GM21723 (cell line): ENCODE measurements around the gene WNK1.

Source experiments
- ATAC-seq: cut with Tn5 transposase; IDR thresholded peaks from one replicate; pipeline ENCODE4 v1.9.1; 2021; ENCODE audit warnings: mild to moderate bottlenecking, moderate library complexity; ENCODE audit not compliant: unreplicated experiment

The WNK1 gene

GRCh38 chr12:851343-851742 is 99.0 kb downstream of the WNK1 start:
- ATAC-seq, result no peak

- ATAC-seq, result no peak
Observed at GRCh38 chr12:851913-852312, 99.5 kb downstream of the WNK1 start.

GRCh38 chr12:852864-853263 is 100.5 kb downstream of the WNK1 start:
- ATAC-seq, result no peak

GRCh38 chr12:857611-858010 is 105.2 kb downstream of the WNK1 start:
- ATAC-seq, result no peak

- no peak for ATAC-seq
Observed at GRCh38 chr12:862303-862911, 110.0 kb downstream of the WNK1 start.

GRCh38 chr12:863285-863684 is 110.9 kb downstream of the WNK1 start:
- ATAC-seq, result no peak

- no peak for ATAC-seq
Observed at GRCh38 chr12:865614-866013, 113.2 kb downstream of the WNK1 start.

- no peak for ATAC-seq
Observed at GRCh38 chr12:867905-868304, 115.5 kb downstream of the WNK1 start.

GRCh38 chr12:868722-869121 is 116.3 kb downstream of the WNK1 start:
- ATAC-seq, result no peak

GRCh38 chr12:870378-870777 is 118.0 kb downstream of the WNK1 start:
- no peak for ATAC-seq

- no peak for ATAC-seq
Observed at GRCh38 chr12:873954-874353, 121.6 kb downstream of the WNK1 start.

- ATAC-seq, result no peak
Observed at GRCh38 chr12:879641-880040, 127.3 kb downstream of the WNK1 start.

- no peak for ATAC-seq
Observed at GRCh38 chr12:880656-881055, 128.3 kb downstream of the WNK1 start.

GRCh38 chr12:884746-885414 is 132.5 kb downstream of the WNK1 start:
- ATAC-seq, result no peak

GRCh38 chr12:885701-886100 is 133.3 kb downstream of the WNK1 start:
- ATAC-seq, result no peak

GRCh38 chr12:886206-886605 is 133.8 kb downstream of the WNK1 start:
- no peak for ATAC-seq

GRCh38 chr12:894226-894625 is 141.8 kb downstream of the WNK1 start:
- no peak for ATAC-seq

GRCh38 chr12:896031-896430 is 143.7 kb downstream of the WNK1 start:
- ATAC-seq, result no peak

- ATAC-seq, result no peak
Observed at GRCh38 chr12:897386-897785, 145.0 kb downstream of the WNK1 start.

- ATAC-seq, result no peak
Observed at GRCh38 chr12:902581-902980, 150.2 kb downstream of the WNK1 start.

GRCh38 chr12:903055-903454 is 150.7 kb downstream of the WNK1 start:
- ATAC-seq, result no peak

GRCh38 chr12:904010-904414 is 151.6 kb downstream of the WNK1 start:
- no peak for ATAC-seq
